ENCODE results near the gene PRIMA1.

Gene PRIMA1

GRCh38 chr14:93731753-93732152 lies 56.5 kb downstream of the PRIMA1 start:
- DNase-seq (ENCODE audit: low spot score): no peak

- DNase-seq (ENCODE audit: low spot score): no peak
These were observed 58.3 kb downstream of the PRIMA1 start for GRCh38 chr14:93729993-93730392.

GRCh38 chr14:93728651-93729016 lies 59.7 kb downstream of the PRIMA1 start:
- DNase-seq (ENCODE audit: low spot score): no peak

GRCh38 chr14:93727917-93728650 lies 60.2 kb downstream of the PRIMA1 start:
- DNase-seq (ENCODE audit: low spot score): no peak

GRCh38 chr14:93727039-93727740 lies 61.1 kb downstream of the PRIMA1 start:
- no peak for DNase-seq (ENCODE audit: low spot score)

- DNase-seq (ENCODE audit: low spot score): no peak
These were observed 62.3 kb downstream of the PRIMA1 start for GRCh38 chr14:93725993-93726392.

GRCh38 chr14:93725002-93725582 lies 63.2 kb downstream of the PRIMA1 start:
- DNase-seq (ENCODE audit: low spot score): no peak

- no peak for DNase-seq (ENCODE audit: low spot score)
These were observed 65.3 kb downstream of the PRIMA1 start for GRCh38 chr14:93723001-93723400.

GRCh38 chr14:93720981-93721483 lies 67.3 kb downstream of the PRIMA1 start:
- DNase-seq (ENCODE audit: low spot score): no peak

- DNase-seq (ENCODE audit: low spot score): no peak
These were observed 68.0 kb downstream of the PRIMA1 start for GRCh38 chr14:93720076-93720815.

GRCh38 chr14:93719256-93719655 lies 69.0 kb downstream of the PRIMA1 start:
- no peak for DNase-seq (ENCODE audit: low spot score)

- DNase-seq (ENCODE audit: low spot score): no peak
These were observed 70.5 kb downstream of the PRIMA1 start for GRCh38 chr14:93717668-93718320.

- DNase-seq (ENCODE audit: low spot score): no peak
These were observed 71.3 kb downstream of the PRIMA1 start for GRCh38 chr14:93716746-93717667.

- DNase-seq (ENCODE audit: low spot score): no peak
These were observed 72.1 kb downstream of the PRIMA1 start for GRCh38 chr14:93716002-93716745.

- DNase-seq (ENCODE audit: low spot score): no peak
These were observed 72.9 kb downstream of the PRIMA1 start for GRCh38 chr14:93715279-93715927.

- no peak for DNase-seq (ENCODE audit: low spot score)
These were observed 73.7 kb downstream of the PRIMA1 start for GRCh38 chr14:93714605-93715004.

- DNase-seq (ENCODE audit: low spot score): no peak
These were observed 74.4 kb downstream of the PRIMA1 start for GRCh38 chr14:93713726-93714405.

- DNase-seq (ENCODE audit: low spot score): peak; percentile 61
These were observed 75.2 kb downstream of the PRIMA1 start for GRCh38 chr14:93712838-93713724.

Data from cerebellar cortex (tissue), 1 donor.